SH-SY5Y (cell line): Measurements from ENCODE around the gene DGKG.

Experiments
- GATA2 ChIP-seq: IDR thresholded peaks from 2 replicates; pipeline ENCODE4 v1.6.1; 2011; ENCODE audit warnings: mild to moderate bottlenecking, low read depth, low read length
- GATA3 ChIP-seq: IDR thresholded peaks from 2 replicates; pipeline ENCODE4 v1.6.1; 2011; ENCODE audit warnings: low read depth, mild to moderate bottlenecking, low read length, moderate library complexity

DNA sequence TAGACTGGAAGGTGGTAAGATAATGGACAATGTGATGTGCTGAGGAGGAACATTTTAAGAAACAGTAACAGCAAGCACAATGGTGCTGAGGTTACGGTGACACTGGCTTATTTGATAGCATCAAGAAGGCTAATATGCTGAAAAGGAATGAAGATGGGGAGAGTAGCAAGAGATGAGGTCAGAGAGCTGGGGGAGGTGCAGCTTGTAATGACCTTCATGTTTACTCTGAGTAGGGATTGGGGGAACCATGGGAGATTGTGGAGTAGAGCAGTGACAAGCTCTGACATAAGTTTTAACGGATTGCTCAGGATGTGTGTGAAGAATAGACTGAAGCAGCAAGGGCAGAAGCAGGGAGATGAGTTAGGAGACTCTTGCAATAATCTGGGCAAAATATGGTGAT lies 56.7 kb downstream of the DGKG start:
- TF ChIP-seq GATA2: no peak
- no peak for TF ChIP-seq GATA3
